ENCODE measurements around the gene SALL1. TPM values are rescaled to one million over a fixed set of nuclear protein-coding genes. Genes with fewer than 3 reads are reported as not detected.

SALL1 gene
- polyA plus RNA-seq, 1 of the 3 experiments (the other 2 are of a cell fraction), result 0.02 TPM

- H3F3A ChIP-seq (replicated peaks; ENCODE audit: insufficient read depth), result no peaks in the 10 kb centered on the region
- no peak overlapping the region for H3K9ac ChIP-seq
- H3K4me3 ChIP-seq (ENCODE audit: low read depth in 2 of 2, low read length in 1 of 2), result no peak overlapping the region
- H3K4me1 ChIP-seq (ENCODE audit: control insufficient read depth in 1 of 2, insufficient read depth in 2 of 2, low read depth in 1 of 2, low read length in 1 of 2), result no peaks in the 10 kb centered on the region
- no peaks in the 10 kb centered on the region; the same call in 1 of the 2 replicates for H3K27me3 ChIP-seq (ENCODE audit: insufficient read depth)
- H2AFZ ChIP-seq (ENCODE audit: low read depth), result no peak overlapping the region
- 10% methylated on average over 10 of the region's 10 CpGs for WGBS (ENCODE audit: low lambda C conversion rate)
- no peaks in the 10 kb centered on the region for H3K79me2 ChIP-seq (ENCODE audit: insufficient read depth)
- no peaks in the 10 kb centered on the region for H3K9me2 ChIP-seq
- DNase-seq, result no peak
- no peaks in the 10 kb centered on the region for H3K9me3 ChIP-seq
- no peaks in the 10 kb centered on the region for H3K36me3 ChIP-seq (replicated peaks in 1 of 2; ENCODE audit: control insufficient read depth in 1 of 2, insufficient read depth in 2 of 2, low read length in 1 of 2)
- no peaks in the 10 kb centered on the region for H4K20me1 ChIP-seq (ENCODE audit: insufficient read depth)
- ChIA-PET CTCF (interaction anchor here (0.6 to 1.0 kb wide), 2 partner anchors 78 to 846 kb away, joined by 3 read pairs; no protein-coding TSS in a partner anchor), POLR2A (no interaction called here)
- H3K27ac ChIP-seq (ENCODE audit: low read depth in 2 of 2, low read length in 1 of 2), result no peak overlapping the region
- H3K4me2 ChIP-seq, result no peak overlapping the region
- TF ChIP-seq GATA2 (CRISPR knock-in tag; IDR thresholded peaks at IDR 0.05) (no peak), NFIC (IDR thresholded peaks at IDR 0.05; ENCODE audit: borderline replicate concordance) (no peak), USF2 (IDR thresholded peaks at IDR 0.05; ENCODE audit: borderline replicate concordance, low read depth, low read length) (no peak), TCF12 (IDR thresholded peaks at IDR 0.05) (no peak), FOXJ3 (CRISPR knock-in tag; IDR thresholded peaks at IDR 0.05) (no peak), ZBTB33 (IDR thresholded peaks at IDR 0.05; ENCODE audit: borderline replicate concordance, low read depth) (no peak), TAF1 (IDR thresholded peaks at IDR 0.05; ENCODE audit: borderline replicate concordance, low read depth, low read length) (no peak), USF1 (IDR thresholded peaks at IDR 0.05; ENCODE audit: borderline replicate concordance, low read depth) (no peak), GABPA (IDR thresholded peaks at IDR 0.05; ENCODE audit: low read depth) (no peak), JUND (IDR thresholded peaks at IDR 0.05) (no peak), RXRA (IDR thresholded peaks at IDR 0.05; ENCODE audit: borderline replicate concordance, low read depth) (no peak), PBX3 (IDR thresholded peaks at IDR 0.05) (no peak), TEAD4 (IDR thresholded peaks at IDR 0.05; ENCODE audit: borderline replicate concordance, insufficient read depth) (no peak)
These were observed 12.9 kb downstream of the SALL1 start for GRCh38 chr16:51138178-51138577.

- H3K9me2 ChIP-seq, result no peaks in the 10 kb centered on the region
- H4K20me1 ChIP-seq (ENCODE audit: insufficient read depth), result no peaks in the 10 kb centered on the region
- no peak overlapping the region for H2AFZ ChIP-seq (ENCODE audit: low read depth)
- H3K4me3 ChIP-seq (ENCODE audit: low read depth in 2 of 2, low read length in 1 of 2), result no peak overlapping the region
- no peaks in the 10 kb centered on the region for H3K36me3 ChIP-seq (replicated peaks in 1 of 2; ENCODE audit: control insufficient read depth in 1 of 2, insufficient read depth in 2 of 2, low read length in 1 of 2)
- H3F3A ChIP-seq (replicated peaks; ENCODE audit: insufficient read depth), result no peaks in the 10 kb centered on the region
- ChIA-PET POLR2A (no interaction called here), CTCF (interaction anchor here (1.0 kb wide), 1 partner anchor 847 kb away, joined by 3 read pairs; no protein-coding TSS in a partner anchor)
- no peak overlapping the region for H3K9ac ChIP-seq
- H3K4me1 ChIP-seq (ENCODE audit: control insufficient read depth in 1 of 2, insufficient read depth in 2 of 2, low read depth in 1 of 2, low read length in 1 of 2), result no peaks in the 10 kb centered on the region
- WGBS (ENCODE audit: low lambda C conversion rate), result 32% methylated on average over 14 of the region's 18 CpGs
- no peak for DNase-seq
- no peaks in the 10 kb centered on the region for H3K9me3 ChIP-seq
- H3K27ac ChIP-seq (ENCODE audit: low read depth in 2 of 2, low read length in 1 of 2), result no peak overlapping the region
- no peaks in the 10 kb centered on the region for H3K79me2 ChIP-seq (ENCODE audit: insufficient read depth)
- no peak overlapping the region for H3K4me2 ChIP-seq
- H3K27me3 ChIP-seq (ENCODE audit: insufficient read depth), result no peaks in the 10 kb centered on the region; the same call in 1 of the 2 replicates
- TF ChIP-seq NRF1 (IDR thresholded peaks at IDR 0.05; ENCODE audit: low read depth, low read length) (no peak), FOXM1 (IDR thresholded peaks at IDR 0.05; ENCODE audit: low read depth) (no peak), CHD2 (IDR thresholded peaks at IDR 0.05; ENCODE audit: low read length, partially characterized antibody) (no peak), FOXJ3 (CRISPR knock-in tag; IDR thresholded peaks at IDR 0.05) (no peak), IRF3 (IDR thresholded peaks at IDR 0.05; ENCODE audit: low read depth, low read length) (no peak), POLR2AphosphoS5 (IDR thresholded peaks at IDR 0.05; ENCODE audit: low read depth, low read length) (no peak), SIN3A (IDR thresholded peaks at IDR 0.05; ENCODE audit: borderline replicate concordance, low read depth, low read length) (no peak), USF2 (IDR thresholded peaks at IDR 0.05; ENCODE audit: borderline replicate concordance, low read depth, low read length) (no peak), SMC3 (IDR thresholded peaks at IDR 0.05; ENCODE audit: low read depth, low read length) (no peak), EP300 (IDR thresholded peaks at IDR 0.05; ENCODE audit: borderline replicate concordance in 1 of 2, low read depth in 1 of 2, low read length in 1 of 2) (no peak)
These were observed 14.0 kb downstream of the SALL1 start for GRCh38 chr16:51137097-51137496.
